Neuron (in vitro differentiated cells): ENCODE results near the gene RAD21L1.

Experiments used
- H2AFZ ChIP-seq: one replicate; pipeline ENCODE4 v1.6.1; 2013; ENCODE audit warnings: low read depth, mild to moderate bottlenecking, inconsistent platforms, low read length, moderate library complexity
- H3K27me3 ChIP-seq: one replicate; pipeline ENCODE4 v1.6.1; 2013; ENCODE audit warnings: low read length; ENCODE audit not compliant: insufficient read depth
- H3K36me3 ChIP-seq: one replicate; pipeline ENCODE4 v1.6.1; 2013; ENCODE audit warnings: low read length; ENCODE audit not compliant: insufficient read depth
- H3K4me1 ChIP-seq: one replicate; pipeline ENCODE4 v1.6.1; 2013; ENCODE audit warnings: low read length; ENCODE audit not compliant: insufficient read depth
- H3K4me3 ChIP-seq: 2 replicates; pipeline ENCODE4 v1.5.1; 2013; ENCODE audit warnings: mild to moderate bottlenecking, low read length, moderate library complexity
- H3K9me3 ChIP-seq: one replicate; pipeline ENCODE4 v1.6.1; 2013; ENCODE audit warnings: low read length

Gene RAD21L1

DNA sequence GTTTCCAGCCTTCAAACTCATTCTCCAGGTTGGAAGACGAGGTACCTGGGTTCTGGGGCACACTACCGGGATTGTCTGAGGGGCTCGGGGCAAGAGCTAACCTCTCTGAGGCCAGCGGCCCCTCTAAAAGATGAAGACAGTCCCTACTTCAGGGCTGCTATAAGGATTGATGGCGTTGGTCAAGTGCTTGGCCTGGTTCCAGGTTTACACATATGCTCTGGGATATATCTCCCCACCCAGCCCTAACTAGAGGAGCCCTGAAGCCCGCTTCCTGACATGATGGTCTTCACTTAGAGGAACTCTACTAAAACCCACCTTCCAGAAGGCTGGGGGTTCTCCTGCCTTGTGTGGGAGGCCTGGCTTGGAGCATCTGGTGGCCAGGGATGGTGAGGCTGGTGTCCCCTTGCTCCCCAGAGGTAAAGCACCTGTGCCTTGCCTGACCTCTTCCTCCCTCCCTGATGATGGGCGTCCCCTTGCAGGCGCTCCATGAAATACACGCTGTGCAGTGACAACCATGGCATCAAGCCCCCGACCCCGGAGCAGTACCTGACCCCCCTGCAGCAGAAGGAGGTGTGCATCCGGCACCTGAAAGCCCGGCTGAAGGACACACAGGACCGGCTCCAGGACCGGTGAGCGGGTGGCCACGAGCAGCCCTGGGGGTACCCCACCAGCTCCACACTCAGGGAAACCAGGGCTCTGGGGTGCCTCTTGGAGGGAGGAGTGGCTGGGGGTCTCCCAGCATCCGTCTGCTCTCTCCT is 74.4 kb downstream of the RAD21L1 start:
- Histone ChIP-seq H3K4me1 (no peaks in the 10 kb centered on the region), H3K27me3 (peaks cover 5% of the 10 kb centered on the region), H3K36me3 (no peaks in the 10 kb centered on the region), H3K4me3 (no peak overlapping the region), H2AFZ (no peak overlapping the region), H3K9me3 (no peaks in the 10 kb centered on the region)

DNA sequence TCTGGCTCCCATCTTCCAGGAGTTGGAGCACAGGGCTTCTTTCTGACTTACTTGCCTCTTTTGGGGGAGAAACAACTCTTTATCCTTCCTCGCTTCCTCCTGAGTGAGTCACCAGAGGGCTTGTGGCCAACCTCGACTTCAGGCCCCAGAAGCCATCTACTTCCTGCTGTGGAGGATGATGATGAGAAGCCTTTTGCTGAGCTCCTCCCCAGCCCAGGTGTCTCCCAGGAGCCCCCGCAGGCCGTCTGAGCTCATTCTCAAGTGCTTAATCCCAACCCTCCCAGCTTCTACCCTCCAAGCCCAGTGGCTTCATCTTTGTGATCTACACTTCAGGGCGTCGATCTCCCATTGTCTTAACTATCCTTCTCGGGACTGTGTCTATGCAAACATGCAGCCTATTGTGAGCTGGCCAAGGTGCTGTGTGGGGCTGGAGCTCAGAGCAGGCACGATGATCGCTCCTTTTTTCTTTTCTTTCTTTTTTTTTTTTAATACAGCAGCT is 75.2 kb downstream of the RAD21L1 start:
- Histone ChIP-seq H3K4me3 (no peak overlapping the region), H3K36me3 (no peaks in the 10 kb centered on the region), H3K27me3 (no peaks in the 10 kb centered on the region), H3K4me1 (no peaks in the 10 kb centered on the region), H2AFZ (no peak overlapping the region), H3K9me3 (no peaks in the 10 kb centered on the region)

DNA sequence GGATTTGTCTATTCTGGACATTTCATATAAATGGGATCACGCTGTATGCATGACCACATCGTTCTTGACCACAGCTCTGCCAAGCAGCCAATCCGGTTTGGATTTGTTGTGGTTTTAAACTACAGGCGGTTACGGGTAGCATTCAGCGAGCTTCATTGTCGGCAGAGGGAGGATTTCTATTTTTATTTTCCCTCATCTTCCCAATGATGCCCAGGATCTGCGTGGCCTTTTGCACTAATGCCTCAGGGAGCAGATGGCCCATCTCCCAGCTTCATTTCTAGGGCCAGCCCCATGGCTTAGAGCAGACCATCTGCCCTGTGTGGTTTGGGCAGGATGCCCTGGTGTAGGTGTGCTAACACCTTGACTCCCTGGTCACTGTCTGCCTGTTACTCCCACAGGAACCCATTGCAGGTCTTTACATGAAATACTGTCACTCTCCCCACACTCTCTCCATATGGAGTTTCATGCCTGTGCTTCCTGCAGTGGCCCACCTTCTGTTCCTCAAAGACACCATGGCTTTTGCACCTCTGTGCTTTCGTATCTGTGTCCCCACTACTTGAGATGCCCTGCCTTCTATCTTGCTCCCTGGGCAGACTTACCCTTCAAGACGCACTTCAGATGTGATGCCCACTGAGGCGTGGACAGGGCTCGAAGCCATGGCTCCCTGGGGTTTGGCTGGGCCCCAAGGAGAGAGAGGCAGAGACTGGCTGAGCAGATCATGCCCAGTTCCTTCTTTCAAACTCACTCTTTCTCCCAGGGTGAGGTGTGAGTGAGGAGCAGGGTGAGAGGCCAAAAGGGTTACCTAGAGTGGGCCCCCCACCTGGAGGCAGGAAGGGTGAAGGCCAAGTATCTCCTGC is 77.1 kb downstream of the RAD21L1 start:
- Histone ChIP-seq H3K27me3 (no peaks in the 10 kb centered on the region), H3K4me3 (no peak overlapping the region), H3K36me3 (no peaks in the 10 kb centered on the region)

DNA sequence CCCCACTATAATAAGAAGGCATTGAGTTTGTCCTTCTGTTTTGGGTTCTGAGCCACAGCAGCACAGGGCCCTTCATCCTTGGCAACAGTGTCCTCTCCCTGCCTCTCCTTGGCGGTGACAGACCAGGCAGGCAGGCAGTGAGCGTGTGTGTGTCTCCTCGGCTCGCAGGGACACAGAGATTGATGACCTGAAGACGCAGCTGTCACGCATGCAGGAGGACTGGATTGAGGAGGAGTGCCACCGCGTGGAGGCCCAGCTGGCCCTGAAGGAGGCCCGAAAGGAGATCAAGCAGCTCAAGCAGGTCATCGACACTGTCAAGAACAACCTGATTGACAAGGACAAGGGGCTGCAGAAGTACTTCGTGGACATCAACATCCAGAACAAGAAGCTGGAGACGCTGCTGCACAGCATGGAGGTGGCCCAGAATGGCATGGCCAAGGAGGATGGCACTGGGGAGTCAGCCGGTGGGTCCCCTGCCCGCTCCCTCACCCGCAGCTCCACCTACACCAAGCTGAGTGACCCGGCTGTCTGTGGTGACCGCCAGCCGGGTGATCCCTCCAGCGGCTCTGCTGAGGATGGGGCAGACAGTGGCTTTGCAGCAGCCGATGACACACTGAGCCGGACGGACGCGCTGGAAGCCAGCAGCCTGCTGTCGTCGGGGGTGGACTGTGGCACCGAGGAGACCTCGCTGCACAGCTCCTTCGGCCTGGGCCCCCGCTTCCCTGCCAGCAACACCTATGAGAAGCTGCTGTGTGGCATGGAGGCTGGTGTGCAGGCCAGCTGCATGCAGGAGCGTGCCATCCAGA is 79.1 kb downstream of the RAD21L1 start:
- Histone ChIP-seq H3K27me3 (no peaks in the 10 kb centered on the region), H3K9me3 (no peaks in the 10 kb centered on the region), H3K4me1 (peaks cover 14% of the 10 kb centered on the region), H3K36me3 (no peaks in the 10 kb centered on the region), H3K4me3 (no peak overlapping the region), H2AFZ (no peak overlapping the region)

More for the DNA sequence above, 77.1 kb downstream of the RAD21L1 start:
- H3K4me1 ChIP-seq = no peaks in the 10 kb centered on the region
- no peaks in the 10 kb centered on the region for H3K9me3 ChIP-seq
- H2AFZ ChIP-seq = no peak overlapping the region
